ENCODE measurements around the gene ACVR1B.
A peak's percentile ranks its signal among the peaks of the same experiment; 100 is the strongest.

ACVR1B gene

GRCh38 chr12:51997136-51997535, 45.6 kb downstream of the ACVR1B start:
- no peak for TF ChIP-seq EZH2phosphoT487 (IDR thresholded peaks at IDR 0.05; ENCODE audit: low read depth)
- no peak for TF ChIP-seq CTCF (IDR thresholded peaks at IDR 0.05; ENCODE audit: low read depth, low read length)
- Histone ChIP-seq H3K4me2 (ENCODE audit: low read length) (no peak overlapping the region), H3K27me3 (ENCODE audit: low read depth, low read length) (no peaks in the 10 kb centered on the region), H3K36me3 (replicated peaks; ENCODE audit: low read depth, low read length) (no peaks in the 10 kb centered on the region), H3K9me3 (ENCODE audit: insufficient read depth, low read length) (no peaks in the 10 kb centered on the region), H3K4me3 (ENCODE audit: low read length) (no peak overlapping the region), H3K9ac (ENCODE audit: low read length) (no peak overlapping the region), H3K4me1 (ENCODE audit: low read length) (peaks cover 3% of the 10 kb centered on the region), H3K27ac (ENCODE audit: low read length) (no peak overlapping the region), H2AFZ (ENCODE audit: low read depth, low read length) (no peak overlapping the region), H3K79me2 (ENCODE audit: low read length) (no peaks in the 10 kb centered on the region), H4K20me1 (ENCODE audit: insufficient read depth, low read length) (no peaks in the 10 kb centered on the region)

GRCh38 chr12:52003016-52003550, 51.6 kb downstream of the ACVR1B start:
- no peak overlapping the region for H3K4me2 ChIP-seq (ENCODE audit: low read length)
- no peaks in the 10 kb centered on the region for H4K20me1 ChIP-seq (ENCODE audit: insufficient read depth, low read length)
- H3K9ac ChIP-seq (ENCODE audit: low read length): no peak overlapping the region

GRCh38 chr12:52003591-52003990, 52.1 kb downstream of the ACVR1B start:
- TF ChIP-seq EZH2phosphoT487 (IDR thresholded peaks at IDR 0.05; ENCODE audit: low read depth) (no peak), CTCF (IDR thresholded peaks at IDR 0.05; ENCODE audit: low read depth, low read length) (no peak)
- no peak overlapping the region for H3K4me2 ChIP-seq (ENCODE audit: low read length)
- H3K27me3 ChIP-seq (ENCODE audit: low read depth, low read length): peaks cover 27% of the 10 kb centered on the region
- H3K9me3 ChIP-seq (ENCODE audit: insufficient read depth, low read length): no peaks in the 10 kb centered on the region
- no peak overlapping the region for H2AFZ ChIP-seq (ENCODE audit: low read depth, low read length)
- no peaks in the 10 kb centered on the region for H3K79me2 ChIP-seq (ENCODE audit: low read length)
- peaks cover 27% of the 10 kb centered on the region for H3K4me1 ChIP-seq (ENCODE audit: low read length)
- no peak overlapping the region for H3K9ac ChIP-seq (ENCODE audit: low read length)
- no peaks in the 10 kb centered on the region for H4K20me1 ChIP-seq (ENCODE audit: insufficient read depth, low read length)
- no peak overlapping the region for H3K4me3 ChIP-seq (ENCODE audit: low read length)
- H3K27ac ChIP-seq (ENCODE audit: low read length): no peak overlapping the region
- no peaks in the 10 kb centered on the region for H3K36me3 ChIP-seq (replicated peaks; ENCODE audit: low read depth, low read length)

More at GRCh38 chr12:52003016-52003550, 51.6 kb downstream of the ACVR1B start:
- no peaks in the 10 kb centered on the region for H3K79me2 ChIP-seq (ENCODE audit: low read length)
- peaks cover 26% of the 10 kb centered on the region for H3K27me3 ChIP-seq (ENCODE audit: low read depth, low read length)
- no peak overlapping the region for H3K27ac ChIP-seq (ENCODE audit: low read length)
- H3K4me1 ChIP-seq (ENCODE audit: low read length): peaks cover 27% of the 10 kb centered on the region
- no peak for TF ChIP-seq CTCF (IDR thresholded peaks at IDR 0.05; ENCODE audit: low read depth, low read length)
- no peak for TF ChIP-seq EZH2phosphoT487 (IDR thresholded peaks at IDR 0.05; ENCODE audit: low read depth)
- H3K36me3 ChIP-seq (replicated peaks; ENCODE audit: low read depth, low read length): no peaks in the 10 kb centered on the region
- no peak overlapping the region for H2AFZ ChIP-seq (ENCODE audit: low read depth, low read length)
- no peaks in the 10 kb centered on the region for H3K9me3 ChIP-seq (ENCODE audit: insufficient read depth, low read length)
- H3K4me3 ChIP-seq (ENCODE audit: low read length): no peak overlapping the region

GRCh38 chr12:52004042-52004648, 52.6 kb downstream of the ACVR1B start:
- Histone ChIP-seq H3K9me3 (ENCODE audit: insufficient read depth, low read length) (no peaks in the 10 kb centered on the region), H3K4me2 (ENCODE audit: low read length) (no peak overlapping the region), H4K20me1 (ENCODE audit: insufficient read depth, low read length) (no peaks in the 10 kb centered on the region), H3K4me1 (ENCODE audit: low read length) (peaks cover 27% of the 10 kb centered on the region), H3K9ac (ENCODE audit: low read length) (no peak overlapping the region), H3K27ac (ENCODE audit: low read length) (no peak overlapping the region), H3K36me3 (replicated peaks; ENCODE audit: low read depth, low read length) (no peaks in the 10 kb centered on the region), H3K4me3 (ENCODE audit: low read length) (no peak overlapping the region), H3K27me3 (ENCODE audit: low read depth, low read length) (peaks cover 27% of the 10 kb centered on the region), H2AFZ (ENCODE audit: low read depth, low read length) (no peak overlapping the region), H3K79me2 (ENCODE audit: low read length) (no peaks in the 10 kb centered on the region)
- TF ChIP-seq EZH2phosphoT487 (IDR thresholded peaks at IDR 0.05; ENCODE audit: low read depth) (no peak), CTCF (IDR thresholded peaks at IDR 0.05; ENCODE audit: low read depth, low read length) (peak; percentile 94)

Measured in OCI-LY3 (cell line).